GM12878 (cell line): ENCODE results near the gene DMRTC2. TPM values are rescaled to one million over a fixed set of nuclear protein-coding genes. Genes with fewer than 3 reads are reported as not detected.

Experiments used
- ATF3 ChIP-seq: IDR thresholded peaks from 2 replicates; pipeline ENCODE4 v1.6.1; 2011; ENCODE audit warnings: low read depth, mild to moderate bottlenecking, low read length, moderate library complexity, borderline replicate concordance; ENCODE audit errors: extremely low read depth
- BHLHE40 ChIP-seq, 2 experiments: fragments of 450-650 bp in 1 of 2; IDR thresholded peaks; 2 replicates each; pipeline ENCODE4 v1.6.1; 2011 to 2017; ENCODE audit warnings: low read depth in 2 of 2, borderline replicate concordance in 1 of 2, improper control_type of control experiment in 1 of 2, low read length in 1 of 2, mild to moderate bottlenecking in 1 of 2
- CUX1 ChIP-seq: IDR thresholded peaks from 2 replicates; pipeline ENCODE4 v1.6.1; 2012; ENCODE audit warnings: improper control_type of control experiment, low read depth, low read length; ENCODE audit not compliant: insufficient replicate concordance
- E4F1 ChIP-seq: fragments of 450-650 bp; IDR thresholded peaks from 2 replicates; pipeline ENCODE4 v1.6.1; 2018; ENCODE audit warnings: borderline replicate concordance, mild to moderate bottlenecking; ENCODE audit not compliant: partially characterized antibody
- EP300 ChIP-seq, 2 experiments: fragments of 150-350 bp in 1 of 2; IDR thresholded peaks; 2 replicates each; pipeline ENCODE4 v1.6.1; 2011 to 2012; ENCODE audit warnings: low read depth in 2 of 2, low read length in 2 of 2, borderline replicate concordance in 1 of 2, improper control_type of control experiment in 1 of 2, inconsistent platforms in 1 of 2; ENCODE audit not compliant: control insufficient read depth in 1 of 2
- IKZF2 ChIP-seq, 2 experiments: fragments of 450-650 bp; IDR thresholded peaks; 2 replicates each; pipeline ENCODE4 v1.6.1; 2017; ENCODE audit warnings: mild to moderate bottlenecking in 2 of 2, moderate library complexity in 2 of 2
- PAX5 ChIP-seq: IDR thresholded peaks from 2 replicates; pipeline ENCODE4 v1.6.1; 2011; ENCODE audit warnings: low read depth, low read length, borderline replicate concordance
- RAD21 ChIP-seq: IDR thresholded peaks from 2 replicates; pipeline ENCODE4 v1.6.1; 2011; ENCODE audit warnings: mild to moderate bottlenecking, low read depth, low read length, moderate library complexity; ENCODE audit not compliant: insufficient read depth
- RAD51 ChIP-seq: fragments of 450-650 bp; IDR thresholded peaks from 2 replicates; pipeline ENCODE4 v1.6.1; 2016; ENCODE audit warnings: moderate library complexity, mild to moderate bottlenecking, inconsistent platforms
- RBBP5 ChIP-seq: fragments of 200-600 bp; sonication (generic); conservative IDR thresholded peaks from 2 replicates; pipeline ENCODE4 v1.6.1; 2016
- SREBF2 ChIP-seq: IDR thresholded peaks from 2 replicates; pipeline ENCODE4 v1.6.1; 2012; ENCODE audit warnings: mild to moderate bottlenecking, low read length
- STAT3 ChIP-seq: IDR thresholded peaks from 2 replicates; pipeline ENCODE4 v1.6.1; 2011; ENCODE audit warnings: low read depth, low read length, improper control_type of control experiment
- TARDBP ChIP-seq: IDR thresholded peaks from 2 replicates; pipeline ENCODE4 v1.6.1; 2016; ENCODE audit warnings: borderline replicate concordance
- ZBED1 ChIP-seq: IDR thresholded peaks from 2 replicates; pipeline ENCODE4 v1.6.1; 2016; ENCODE audit warnings: borderline replicate concordance
- ZNF217 ChIP-seq: fragments of 450-650 bp; IDR thresholded peaks from 2 replicates; pipeline ENCODE4 v1.6.1; 2017; ENCODE audit warnings: antibody characterized with exemption, mild to moderate bottlenecking
- ZNF592 ChIP-seq: fragments of 450-650 bp; IDR thresholded peaks from 2 replicates; pipeline ENCODE4 v1.6.1; 2017; ENCODE audit warnings: mild to moderate bottlenecking, moderate library complexity
- polyA plus RNA-seq, 11 experiments: library from polyadenylated mRNA; depleted of rRNA in 4 of 11; unstranded in 6 of 11; stranded (reverse) in 5 of 11; fragments of >200 nt; fragmentation: Nextera tagmentation in 4 of 11; fragmentation: Illumina TruSeq in 1 of 11; extraction: Ambion mirVana in 4 of 11; extraction: Trizol in 1 of 11; gene quantifications; 1 replicate in 1 of 11; 2 replicates in 10 of 11; pipeline versions ENCODE4 v1.2.1 to v1.2.3, GENCODE V29; 2011 to 2016; ENCODE audit warnings: inconsistent platforms in 2 of 11, missing spikeins in 2 of 11, low read depth in 1 of 11
- total RNA-seq, 4 experiments: library from RNA; depleted of rRNA in 3 of 4; stranded (reverse); fragments of >200 nt in 3 of 4; fragmentation: Illumina TruSeq in 1 of 4; extraction: Trizol in 1 of 4; gene quantifications; 2 replicates each; pipeline versions ENCODE4 v1.2.1 to v1.2.3, GENCODE V29; 2013 to 2021

DMRTC2 gene
- total and polyA plus RNA-seq, 10 of the 15 experiments (the other 5 are each of a cell fraction or from before 2014, with no cell fraction given) = not detected

GRCh38 chr19:41883821-41884733 is 39.2 kb downstream of the DMRTC2 start (continued):
- TF ChIP-seq STAT3 = no peak
- TF ChIP-seq RAD51 = no peak
- TF ChIP-seq TARDBP = peak; percentile 91
- no peak for TF ChIP-seq SREBF2
- no peak for TF ChIP-seq ATF3
- peak; percentile 86; the same call in 1 of the 2 replicates for TF ChIP-seq ZBED1
- TF ChIP-seq ZNF217 = peak; percentile 62; the same call in 1 of the 2 replicates
- peak; percentile 71 for TF ChIP-seq E4F1
- TF ChIP-seq IKZF2 (IDR thresholded peaks at IDR 0.05) = peak; percentile 49 to 78; a peak in 3 of 4 replicates
- peak; percentile 57 to 82; a peak in 3 of 4 replicates for TF ChIP-seq BHLHE40 (IDR thresholded peaks at IDR 0.05; ENCODE audit: borderline replicate concordance in 1 of 2, low read depth in 2 of 2, low read length in 1 of 2)
- TF ChIP-seq EP300 (IDR thresholded peaks at IDR 0.05; ENCODE audit: borderline replicate concordance in 1 of 2, control insufficient read depth in 1 of 2, low read depth in 2 of 2, low read length in 2 of 2) = no peak; a peak in 1 of 4 replicates
- peak; percentile 65; the same call in 1 of the 2 replicates for TF ChIP-seq PAX5
- TF ChIP-seq RBBP5 = no peak
- no peak for TF ChIP-seq CUX1
- TF ChIP-seq ZNF592 = peak; percentile 82; the same call in 1 of the 2 replicates
- no peak for TF ChIP-seq RAD21
